Right lobe of liver (tissue), 6 donors: ENCODE measurements around the gene MARCHF7. TPM values are rescaled to one million over a fixed set of nuclear protein-coding genes. Genes with fewer than 3 reads are reported as not detected.
"Not testable (repeated sequence)": the region's sequence is repeated elsewhere in the genome, so short reads cannot be mapped to it uniquely, and the experiment has no call there.

Experiments used
- ATAC-seq, 4 donors: fragments of 200-7000 bp; cut with Tn5 transposase; one replicate each; pipeline ENCODE4 v1.9.1; 2020; ENCODE audit warnings: mild to moderate bottlenecking in 4 of 4, moderate library complexity in 4 of 4
- DNase-seq, 3 donors: peaks; one replicate each; pipeline ENCODE4 v3.0.0-alpha.2; 2020
- H3K27ac ChIP-seq, 3 donors: fragments of 200-600 bp; one replicate each; pipeline ENCODE4 v1.8.0; 2022
- H3K27me3 ChIP-seq, 2 donors: fragments of 200-600 bp; one replicate each; pipeline ENCODE4 v1.8.0; 2022
- H3K36me3 ChIP-seq, 4 donors: fragments of 200-600 bp; sonication (generic) in 1 of 4; one replicate each; pipeline versions ENCODE4 v1.5.1 to v1.8.0; 2017 to 2022; ENCODE audit warnings: control low read depth in 1 of 4
- H3K4me1 ChIP-seq, 4 donors: fragments of 200-600 bp; sonication (generic) in 1 of 4; one replicate each; pipeline versions ENCODE4 v1.5.1 to v1.8.0; 2017 to 2022; ENCODE audit warnings: control low read depth in 1 of 4
- H3K4me3 ChIP-seq, 3 donors: fragments of 200-600 bp; one replicate each; pipeline ENCODE4 v1.8.0; 2022
- H3K9me3 ChIP-seq, 4 donors: fragments of 200-600 bp; sonication (generic) in 1 of 4; one replicate each; pipeline versions ENCODE4 v1.5.1 to v1.8.0; 2017 to 2022; ENCODE audit warnings: control low read depth in 1 of 4
- CTCF ChIP-seq, 4 donors: fragments of 200-600 bp in 3 of 4; fragments of 450-650 bp in 1 of 4; IDR thresholded peaks; one replicate each; pipeline versions ENCODE4 v1.5.1 to v1.8.0; 2016 to 2022; ENCODE audit warnings: antibody characterized with exemption in 4 of 4, mild to moderate bottlenecking in 2 of 4
- POLR2A ChIP-seq: fragments of 450-650 bp; IDR thresholded peaks from one replicate; pipeline ENCODE4 v1.6.1; 2017; ENCODE audit warnings: antibody characterized with exemption, mild to moderate bottlenecking
- WGBS: methylation state at CpG from one replicate; pipeline ENCODE4 v1.1.6; 2018; ENCODE audit warnings: low coverage, low lambda C conversion rate; ENCODE audit not compliant: insufficient coverage; ENCODE audit errors: missing lambda C conversion rate; 5-methylcytosine and 5-hydroxymethylcytosine counted together
- intact Hi-C, 2 donors: fragments of 100-400 bp; cut with DNase I; formaldehyde crosslinking; loops; one replicate each; pipeline versions ENCODE4 v1.11.2 to v1.14.1; 2022
- total RNA-seq, 6 experiments: library from RNA; depleted of rRNA in 2 of 6; stranded (reverse); fragments of >200 nt in 2 of 6; fragmentation: NEBNext Ultra II Directional in 3 of 6; extraction: Animal tissue kit (Norgen Biotek cat#: 25700) in 3 of 6; gene quantifications; one replicate each; pipeline versions ENCODE4 v1.1.0 to v1.2.4, GENCODE V29; 2016 to 2023
- donor health status: DM: no; HTN: yes; CAD: no.
- donor health status: DM: no; HTN: no; CAD: no.
- donor health status: DM: no; HTN: no; CAD: no.
- donor health status: DM: no; HTN: yes; CAD: no.
- donor health status: DM: no; HTN: yes; CAD: no.

The MARCHF7 gene
- total RNA-seq, 6 experiments from 2014 or later = 20.1 to 41.2 (median 29.8) TPM

DNA sequence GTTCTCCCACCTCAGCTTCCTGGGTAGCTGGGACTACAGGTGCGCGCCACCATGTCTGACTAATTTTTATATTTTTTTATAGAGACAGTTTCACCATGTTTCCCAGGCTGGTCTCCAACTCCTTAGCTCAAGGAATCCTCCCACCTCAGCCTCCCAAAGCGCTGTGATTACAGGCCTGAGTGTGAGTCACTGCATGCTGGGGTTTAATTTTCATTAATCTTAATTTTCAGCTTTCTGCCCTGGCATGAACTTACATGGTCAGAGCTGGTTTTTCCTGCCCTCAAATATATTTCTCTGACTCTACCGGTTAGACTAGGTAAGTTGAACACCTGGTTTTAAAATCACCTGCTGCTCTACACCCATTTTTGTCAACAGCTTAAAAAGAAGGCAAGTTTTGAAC is 3.1 kb downstream of the MARCHF7 start:
- Histone ChIP-seq H3K9me3 (no peaks in the 10 kb centered on the region), H3K27ac (no peak overlapping the region), H3K4me1 (peaks cover 0 to 35% (median 12%) of the 10 kb centered on the region in 4 donors), H3K27me3 (no peaks in the 10 kb centered on the region), H3K36me3 (peaks cover 0 to 26% (median 4%) of the 10 kb centered on the region in 4 donors), H3K4me3 (no peak overlapping the region)
- WGBS = 84% methylated on average over 4 of the region's 4 CpGs
- DNase-seq (no peak), ATAC-seq (no peak)
- TF ChIP-seq CTCF (IDR thresholded peaks at IDR 0.05) = no peak
- intact Hi-C loops = loop anchor here in 1 of 2 donors (10.0 kb wide), 1 partner anchor 101 kb away; the partner anchor contains the start of gene BAZ2B

DNA sequence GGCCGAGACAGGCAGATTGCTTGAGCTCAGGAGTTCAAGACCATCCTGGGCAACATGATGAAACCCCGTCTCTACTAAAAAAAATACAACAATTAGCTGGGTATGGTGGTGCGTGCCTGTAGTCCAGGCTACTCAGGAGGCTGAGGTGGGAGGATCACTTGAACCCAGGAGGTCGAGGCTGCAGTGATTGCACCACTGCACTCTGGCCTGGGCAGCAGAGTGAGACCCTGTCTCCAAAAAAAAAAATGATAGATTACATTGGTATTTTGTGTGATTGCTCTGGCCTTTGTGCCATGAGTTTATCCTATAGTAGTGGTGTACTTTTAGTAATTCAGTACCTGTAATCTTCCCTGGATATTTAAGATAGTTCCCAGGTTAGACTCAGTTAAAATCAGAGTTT is 4.1 kb downstream of the MARCHF7 start:
- intact Hi-C loops = loop anchor here in 1 of 2 donors (10.0 kb wide), 1 partner anchor 102 kb away; the partner anchor contains the start of gene BAZ2B
- H3K4me3 ChIP-seq, ATAC-seq, H3K27me3 ChIP-seq, H3K9me3 ChIP-seq, H3K27ac ChIP-seq, DNase-seq: not testable (repeated sequence)
- H3K4me1 ChIP-seq = peaks cover 0 to 35% (median 8%) of the 10 kb centered on the region in 4 donors
- H3K36me3 ChIP-seq = peaks cover 0 to 26% (median 4%) of the 10 kb centered on the region in 4 donors
- WGBS = 82% methylated on average over 2 of the region's 4 CpGs

DNA sequence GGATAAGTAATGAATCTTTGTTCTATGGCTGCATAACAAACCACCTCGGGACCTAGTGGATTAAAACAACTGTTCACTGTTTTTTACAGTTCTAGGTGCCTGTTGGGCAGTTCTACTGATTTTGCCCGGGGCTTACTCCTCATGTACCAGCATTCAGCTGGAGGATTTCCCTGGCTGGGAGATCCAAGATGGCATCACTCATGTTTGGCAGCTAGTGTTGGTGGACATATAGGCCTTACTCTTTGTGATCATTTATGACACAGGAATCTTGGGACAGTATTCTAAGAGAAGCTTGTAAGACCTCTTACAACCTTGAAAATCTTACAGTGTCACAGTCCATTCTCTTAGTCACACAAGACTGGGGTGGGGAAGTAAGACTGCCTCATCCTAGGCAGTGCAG is 4.6 kb downstream of the MARCHF7 start:
- DNase-seq = no peak
- H3K36me3 ChIP-seq = peaks cover 0 to 26% (median 4%) of the 10 kb centered on the region in 4 donors
- H3K9me3 ChIP-seq = no peaks in the 10 kb centered on the region
- no peaks in the 10 kb centered on the region for H3K27me3 ChIP-seq
- no peak for ATAC-seq
- H3K27ac ChIP-seq = no peak overlapping the region
- H3K4me3 ChIP-seq = no peak overlapping the region
- no peak for TF ChIP-seq POLR2A
- H3K4me1 ChIP-seq = peaks cover 0 to 37% (median 7%) of the 10 kb centered on the region in 4 donors
- intact Hi-C loops = loop anchor here in 1 of 2 donors (10.0 kb wide), 1 partner anchor 102 kb away; the partner anchor contains the start of gene BAZ2B
- WGBS = 100% methylated on average over 2 of the region's 2 CpGs

DNA sequence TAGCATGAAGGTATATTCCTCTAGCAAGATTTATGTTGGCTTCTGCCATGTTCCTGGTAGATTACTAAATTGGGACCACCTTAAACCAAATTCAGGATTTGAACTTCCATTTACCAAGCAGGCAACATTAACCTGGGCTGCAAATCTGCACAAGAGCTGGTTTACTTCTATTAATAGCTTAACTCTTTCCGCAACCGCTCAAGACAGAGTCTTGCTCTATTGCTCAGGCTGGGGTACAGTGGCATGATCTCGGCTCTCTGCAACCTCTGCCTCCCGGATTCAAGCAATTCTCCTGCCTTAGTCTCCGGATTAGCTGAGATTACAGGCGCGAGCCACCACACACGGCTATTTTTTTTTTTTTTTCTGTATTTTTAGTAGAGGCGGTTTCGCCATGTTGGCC is 8.4 kb downstream of the MARCHF7 start:
- intact Hi-C loops = no loop called here
- ATAC-seq = no peak
- Histone ChIP-seq H3K36me3 (peaks cover 0 to 22% (median 2%) of the 10 kb centered on the region in 4 donors), H3K9me3 (no peaks in the 10 kb centered on the region), H3K27ac (no peak overlapping the region), H3K4me3 (no peak overlapping the region), H3K4me1 (peaks cover 0 to 39% (median 5%) of the 10 kb centered on the region in 4 donors), H3K27me3 (no peaks in the 10 kb centered on the region)
- TF ChIP-seq CTCF (IDR thresholded peaks at IDR 0.05) (no peak), POLR2A (no peak)
- no peak for DNase-seq
- 91% methylated on average over 10 of the region's 10 CpGs for WGBS

DNA sequence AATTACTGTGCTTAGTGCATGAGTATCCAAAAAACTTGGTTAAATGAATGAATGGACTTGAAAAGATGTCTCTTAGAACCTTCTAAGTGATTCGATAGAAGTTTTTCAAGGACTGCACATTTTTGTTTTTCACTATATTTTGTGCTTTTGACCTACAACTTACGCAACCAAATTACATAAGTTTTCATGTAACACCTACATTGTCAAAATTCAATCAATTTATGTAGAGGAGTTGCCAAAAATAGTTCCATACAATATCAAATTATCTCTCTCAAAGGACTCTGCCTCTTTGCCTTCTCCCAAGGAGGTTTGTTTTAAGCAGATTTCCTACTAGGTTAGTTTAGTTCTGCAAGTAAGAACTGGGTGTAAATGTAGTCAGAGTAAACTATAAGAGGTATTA is 10.3 kb downstream of the MARCHF7 start:
- Histone ChIP-seq H3K4me3 (no peak overlapping the region), H3K36me3 (peaks cover 0 to 8% (median 1%) of the 10 kb centered on the region in 4 donors), H3K9me3 (no peaks in the 10 kb centered on the region), H3K4me1 (peaks cover 0 to 26% (median under 1%) of the 10 kb centered on the region in 4 donors), H3K27me3 (no peaks in the 10 kb centered on the region), H3K27ac (peak overlapping the region in 1 of 3 donors; percentile 1)
- TF ChIP-seq CTCF (IDR thresholded peaks at IDR 0.05) (no peak), POLR2A (no peak)
- no peak for ATAC-seq
- intact Hi-C loops = no loop called here
- WGBS = 52% methylated on average over 2 of the region's 2 CpGs
- DNase-seq = no peak

DNA sequence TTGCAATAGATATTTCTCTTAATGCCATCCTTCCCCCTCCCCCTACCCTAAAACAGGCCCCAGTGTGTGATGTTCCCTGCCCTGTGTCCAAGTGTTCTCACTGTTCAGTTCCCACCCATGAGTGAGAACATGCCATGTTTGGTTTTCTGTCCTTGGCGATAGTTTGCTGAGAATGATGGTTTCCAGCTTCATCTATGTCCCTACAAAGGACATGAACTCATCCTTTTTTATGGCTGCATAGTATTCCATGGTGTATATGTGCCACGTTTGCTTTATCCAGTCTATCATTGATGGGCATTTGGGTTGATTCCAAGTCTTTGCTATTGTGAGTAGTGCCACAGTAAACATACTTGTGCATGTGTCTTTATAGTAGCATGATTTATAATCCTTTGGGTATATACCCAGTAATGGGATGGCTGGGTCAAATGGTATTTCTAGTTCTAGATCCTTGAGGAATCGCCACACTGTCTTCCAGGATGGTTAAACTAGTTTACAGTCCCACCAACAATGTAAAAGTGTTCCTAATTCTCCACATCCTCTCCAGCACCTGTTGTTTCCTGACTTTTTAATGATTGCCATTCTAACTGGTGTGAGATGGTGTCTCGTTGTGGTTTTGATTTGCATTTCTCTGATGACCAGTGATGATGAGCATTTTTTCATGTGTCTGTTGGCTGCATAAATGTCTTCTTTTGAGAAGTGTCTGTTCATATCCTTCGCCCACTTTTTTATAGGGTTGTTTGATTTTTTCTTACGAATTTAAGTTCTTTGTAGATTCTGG is 12.7 kb downstream of the MARCHF7 start:
- H3K9me3 ChIP-seq, intact Hi-C loops, ATAC-seq, H3K4me3 ChIP-seq, DNase-seq, H3K27ac ChIP-seq, H3K27me3 ChIP-seq: not testable (repeated sequence)
- peaks cover 0 to 21% (median 0%) of the 10 kb centered on the region in 4 donors for H3K4me1 ChIP-seq
- H3K36me3 ChIP-seq = peaks cover 0 to 13% (median 3%) of the 10 kb centered on the region in 4 donors
- 85% methylated on average over 5 of the region's 6 CpGs for WGBS
